NCI-H2081 (cell line): ENCODE results near the gene TMEM184B.

Experiments used
- DNase-seq, 2 experiments: peaks; one replicate each; lab custom pipeline; 2025; lab: John Stamatoyannopoulos, UW

Gene TMEM184B

DNA sequence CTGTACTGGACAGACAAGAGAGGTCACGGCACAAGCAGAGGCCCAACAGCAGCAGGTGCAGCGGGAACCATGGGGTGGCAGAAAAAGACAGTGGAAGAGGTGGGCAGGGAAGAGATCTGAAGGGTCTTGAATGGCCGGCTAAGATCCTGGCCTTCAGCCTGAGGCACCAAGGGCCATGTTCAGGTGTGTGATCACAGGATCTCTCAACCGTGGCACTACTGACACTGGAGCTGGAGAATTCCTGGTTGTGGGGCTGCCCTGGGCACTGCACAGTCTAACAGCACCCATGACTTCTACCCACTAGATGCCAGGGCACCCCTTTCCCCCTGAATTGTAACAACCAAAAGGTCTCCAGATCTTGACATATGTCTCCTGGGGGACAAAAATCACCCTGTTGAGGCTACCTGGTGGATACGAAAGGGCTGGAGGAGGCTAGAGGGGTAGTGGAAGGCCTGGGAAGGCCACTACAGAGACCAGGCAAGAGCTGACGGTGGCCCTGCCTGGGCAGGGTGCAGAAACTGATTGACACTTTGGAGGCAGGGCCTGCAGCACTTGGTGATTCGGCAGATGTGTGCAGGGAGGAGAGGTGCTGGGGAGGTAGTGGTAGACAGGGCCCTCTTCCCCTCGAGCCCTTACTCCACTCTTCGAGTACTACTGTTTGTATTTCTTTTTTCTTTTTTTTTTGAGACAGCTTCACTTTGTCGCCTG is 36.1 kb upstream of the TMEM184B start:
- no peak for DNase-seq

DNA sequence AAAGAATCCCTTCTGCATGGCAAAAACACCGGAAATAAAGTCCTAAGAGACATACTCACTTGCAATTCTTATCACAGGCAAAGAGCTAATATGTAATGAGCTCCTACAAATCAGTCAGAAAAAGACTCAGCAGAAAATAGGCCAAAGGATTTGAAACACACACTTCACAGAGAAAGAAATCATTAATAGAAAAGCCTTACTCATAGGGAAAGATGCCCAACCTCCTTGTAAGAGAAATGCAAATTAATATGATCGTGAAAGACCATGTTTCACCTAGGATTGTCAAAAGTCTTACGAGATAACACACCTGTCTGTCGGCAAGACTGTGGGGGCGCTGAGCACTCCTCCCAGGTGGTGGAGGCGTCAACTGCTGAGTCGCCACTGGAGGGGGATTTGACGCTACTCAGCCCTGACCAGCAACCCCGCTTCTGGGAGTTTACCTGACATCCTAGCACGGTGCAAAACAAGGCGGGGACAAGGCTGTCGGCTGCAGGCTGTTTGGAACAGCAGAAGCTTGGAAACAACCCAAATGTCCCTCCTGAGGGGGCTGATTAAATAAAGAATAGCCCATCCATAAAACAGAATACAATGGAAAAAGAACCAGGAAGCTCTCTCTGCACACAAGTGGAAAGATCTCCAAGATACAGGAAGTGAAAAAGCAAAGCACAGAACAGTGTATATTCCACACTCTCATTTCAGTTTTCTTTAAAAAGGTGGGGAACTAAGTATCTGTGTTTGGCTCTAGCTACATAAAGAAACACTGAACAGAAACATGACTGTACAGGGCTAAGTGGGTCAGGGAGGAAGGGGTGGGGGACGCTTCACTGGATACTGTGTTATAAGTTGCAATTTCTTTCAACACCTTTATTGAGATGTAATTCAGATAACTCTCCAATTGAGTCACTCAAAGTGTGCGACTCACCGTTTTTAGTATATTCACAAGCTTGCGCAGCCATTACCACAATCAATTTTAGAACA is 33.0 kb upstream of the TMEM184B start:
- peak; percentile 64 to 81 for DNase-seq

DNA sequence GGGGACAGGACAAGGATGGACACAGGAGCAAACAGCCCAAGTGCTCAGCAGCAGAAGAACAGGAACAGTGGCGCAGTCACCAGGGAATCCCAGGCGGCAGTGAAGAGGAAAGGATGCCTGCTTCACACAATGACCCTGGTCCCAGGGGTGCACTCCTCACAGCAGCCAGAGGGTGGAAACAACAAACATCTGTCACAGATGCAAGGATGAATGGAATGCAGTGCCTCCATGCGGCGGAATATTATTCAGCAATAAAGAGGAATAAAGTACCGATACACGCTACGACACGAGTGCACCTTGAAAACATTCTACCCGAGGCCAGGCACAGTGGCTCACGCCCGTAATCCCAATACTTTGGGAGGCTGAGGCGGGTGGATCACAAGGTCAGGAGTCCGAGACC is 31.7 kb upstream of the TMEM184B start:
- DNase-seq: no peak

DNA sequence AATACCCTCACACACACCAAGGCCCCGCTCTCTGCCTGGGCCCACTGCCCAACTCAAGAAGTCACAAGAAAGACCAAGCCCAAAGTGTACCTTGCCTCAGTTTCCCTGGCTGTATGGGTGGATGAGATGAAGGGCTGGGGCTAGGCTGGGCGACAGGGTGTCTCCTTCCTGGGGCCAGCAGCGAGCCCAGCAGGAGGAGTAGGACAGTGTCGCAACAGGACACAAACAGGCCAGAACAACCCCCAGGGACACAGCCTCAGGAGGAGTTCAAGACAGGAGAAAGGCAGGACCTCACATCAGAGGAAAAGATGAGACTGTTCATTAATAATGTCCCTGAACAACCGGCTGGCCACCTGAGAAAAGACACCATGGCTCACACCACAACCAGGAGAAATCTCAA is 31.2 kb upstream of the TMEM184B start:
- no peak for DNase-seq

DNA sequence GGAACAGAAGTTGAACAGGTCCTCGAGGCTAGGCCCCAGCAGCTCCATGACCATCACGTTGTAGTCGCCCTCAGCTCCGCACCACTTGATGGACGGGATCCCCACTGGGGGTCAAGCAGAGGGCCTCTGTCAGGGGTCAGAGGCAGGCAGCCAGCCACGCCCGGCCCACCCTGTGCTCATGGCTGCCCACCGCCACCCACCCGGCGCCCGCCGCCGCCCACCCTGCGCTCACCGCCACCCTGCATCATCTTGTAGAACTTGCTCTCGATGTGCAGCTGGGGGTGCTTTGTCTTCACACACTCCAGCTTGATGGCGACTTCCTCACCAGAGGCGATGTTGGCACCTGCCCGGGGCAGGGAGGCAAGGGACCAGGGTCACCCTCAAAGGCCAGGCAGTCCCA is 30.1 kb upstream of the TMEM184B start:
- no peak for DNase-seq

DNA sequence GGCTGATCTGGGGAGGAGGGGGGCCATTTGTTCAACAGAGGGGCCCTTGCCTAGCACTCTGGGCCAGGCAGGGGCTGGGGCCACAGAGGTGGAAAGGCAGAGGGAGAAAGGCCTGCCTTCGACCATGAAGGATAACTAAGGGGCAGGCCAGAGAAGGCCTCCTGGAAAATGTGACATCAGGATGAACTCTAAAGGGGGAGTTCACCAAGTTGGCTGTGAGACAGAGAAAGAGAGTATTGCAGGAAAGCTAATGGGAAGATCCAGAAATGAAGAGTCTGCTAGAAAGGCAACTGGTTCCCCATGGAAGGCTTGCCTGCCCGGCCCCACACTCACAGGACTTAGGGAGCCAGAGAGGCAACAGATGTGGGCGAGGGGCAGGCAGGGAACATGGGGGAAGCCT is 28.1 kb upstream of the TMEM184B start:
- no peak for DNase-seq

DNA sequence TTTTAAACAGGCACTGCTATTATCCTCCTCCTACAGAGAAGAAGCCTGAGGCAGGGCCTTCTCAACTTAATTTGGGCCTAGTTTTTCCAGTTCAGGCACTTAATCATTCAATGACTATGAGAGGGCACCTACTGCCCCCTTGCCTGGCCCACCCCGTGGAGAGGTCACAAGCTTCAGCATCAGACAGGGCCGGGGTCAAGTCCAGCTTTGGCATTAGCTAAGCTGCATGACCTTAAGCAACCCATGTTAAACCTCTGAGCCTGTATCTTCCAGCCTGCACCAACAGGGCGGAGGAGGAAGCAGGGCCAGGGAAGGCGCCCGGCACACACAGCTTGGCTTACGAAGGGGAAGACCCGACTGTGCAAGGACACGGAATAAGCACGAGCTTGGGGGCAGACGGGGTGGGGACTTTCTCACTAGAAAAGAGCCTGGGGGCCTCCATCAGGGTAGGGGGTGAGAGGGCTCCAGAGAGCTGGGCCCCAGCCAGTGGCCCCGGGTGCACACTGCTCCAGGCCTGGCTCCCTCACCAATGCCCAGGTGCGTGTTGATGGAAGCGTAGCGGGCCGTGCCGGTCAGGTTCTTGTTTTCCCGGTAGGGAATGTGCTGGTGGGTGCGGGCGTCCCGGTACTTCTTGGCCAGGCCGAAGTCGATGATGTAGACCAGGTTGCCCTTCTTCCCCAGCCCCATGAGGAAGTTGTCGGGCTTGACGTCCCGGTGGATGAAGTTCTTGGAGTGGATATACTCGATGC is 27.6 kb upstream of the TMEM184B start:
- no peak for DNase-seq

DNA sequence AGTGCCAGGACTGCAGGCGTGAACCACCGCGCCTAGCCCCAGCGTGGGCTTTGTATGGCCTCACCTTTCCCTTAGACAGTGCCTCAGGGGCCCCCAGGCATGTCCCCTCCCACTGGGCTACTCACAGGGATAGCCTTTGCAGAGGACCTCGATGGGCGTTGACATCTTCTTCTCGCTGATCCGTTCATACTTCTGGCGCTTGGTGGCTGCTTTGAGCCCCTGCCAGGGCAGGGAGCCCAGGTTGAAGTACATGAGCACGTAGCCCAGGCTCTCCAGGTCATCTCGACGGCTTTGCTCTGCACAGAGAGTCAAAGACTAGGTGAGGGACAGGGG is 26.9 kb upstream of the TMEM184B start:
- DNase-seq: no peak

DNA sequence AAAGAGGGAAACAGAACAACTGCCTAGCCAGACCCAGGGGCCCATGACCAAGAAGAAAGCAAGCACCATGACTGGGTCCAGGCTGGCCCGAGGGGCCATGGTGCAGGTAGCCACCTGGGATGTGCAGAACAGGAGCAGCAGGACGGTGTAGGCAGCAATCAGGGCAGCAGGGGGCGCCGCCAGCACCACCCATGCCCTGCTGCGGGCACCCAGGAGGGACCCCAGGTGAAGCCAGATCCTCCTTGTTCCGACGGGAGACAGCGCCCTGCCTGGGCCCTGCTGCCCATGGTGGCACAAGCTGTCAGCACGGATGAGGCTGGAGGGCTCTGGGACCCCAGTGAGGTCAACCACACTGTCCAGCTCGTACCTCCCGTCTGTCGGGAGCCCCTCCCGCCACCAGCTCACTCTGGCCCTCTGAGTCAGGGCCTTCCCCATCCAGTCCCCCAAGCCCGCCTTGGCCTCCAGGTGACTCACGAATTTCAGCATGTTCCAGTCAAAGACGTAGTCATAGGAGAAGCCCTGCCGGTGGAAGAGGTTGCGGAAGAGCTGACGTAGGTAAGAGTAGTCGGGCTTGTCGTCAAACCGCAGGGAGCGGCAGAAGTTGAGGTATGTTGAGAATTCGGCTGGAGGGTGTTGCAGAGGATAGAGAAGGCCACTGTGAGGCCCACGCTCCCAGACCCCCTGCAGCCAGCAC is 25.6 kb upstream of the TMEM184B start:
- DNase-seq: no peak

DNA sequence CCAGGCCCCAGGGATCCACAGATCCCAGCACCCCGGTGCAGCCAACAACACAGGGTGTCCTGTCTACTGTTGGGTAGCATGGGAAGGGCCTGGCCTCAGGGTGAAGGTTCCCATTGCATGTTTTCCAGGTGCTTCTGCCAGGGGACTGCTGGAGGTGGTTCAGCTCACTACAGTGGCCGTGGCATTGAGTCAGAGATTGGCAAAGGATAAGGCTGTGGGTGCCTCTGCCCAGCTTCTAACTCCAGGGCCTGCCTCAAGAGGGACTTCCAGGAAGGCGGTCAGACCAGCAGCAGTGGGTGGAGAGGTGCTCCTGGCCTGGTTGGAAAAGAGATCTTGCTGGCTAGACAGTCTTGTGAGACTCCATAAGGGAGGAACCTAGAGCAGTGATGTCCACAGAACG is 23.6 kb upstream of the TMEM184B start:
- DNase-seq: no peak

DNA sequence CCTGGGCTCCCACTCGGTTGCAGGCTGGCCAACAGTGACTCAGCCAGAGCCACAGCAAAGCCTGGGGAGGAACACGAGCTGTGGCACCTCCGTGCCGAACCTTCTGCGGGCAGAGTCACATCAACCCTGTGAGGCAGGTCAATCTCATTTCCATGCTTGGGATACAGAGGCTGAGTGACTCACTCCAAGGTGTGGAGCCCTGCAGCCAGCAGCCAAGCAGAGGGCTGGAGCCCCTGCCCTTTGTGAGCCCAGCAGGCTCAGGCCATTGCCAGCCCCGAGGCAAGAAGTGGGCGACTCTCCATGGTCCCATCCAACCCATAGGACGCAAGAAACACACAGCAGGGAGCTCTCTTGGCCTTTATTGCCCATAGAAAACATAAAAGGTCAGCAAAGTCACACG is 23.1 kb upstream of the TMEM184B start:
- DNase-seq: no peak

DNA sequence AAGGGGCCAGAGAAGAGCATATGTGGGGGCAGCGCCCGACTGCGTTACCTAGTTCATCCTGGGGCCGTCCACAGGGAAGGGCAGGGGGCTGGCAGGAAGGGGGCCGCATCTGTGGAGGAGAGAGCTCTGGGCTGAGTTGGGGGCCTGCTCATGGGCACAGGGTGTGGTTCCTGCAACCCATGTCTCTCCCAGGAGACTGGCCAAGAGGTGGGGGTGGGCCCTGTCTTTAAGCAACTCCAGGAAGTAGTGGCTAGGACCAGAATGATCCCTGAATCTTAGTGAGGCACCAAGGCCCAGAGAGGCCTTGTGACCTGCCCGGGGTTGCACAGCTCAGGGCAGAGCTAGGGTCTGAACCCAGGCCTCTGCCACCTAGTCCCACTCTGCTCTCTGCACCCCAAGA is 22.5 kb upstream of the TMEM184B start:
- no peak for DNase-seq

DNA sequence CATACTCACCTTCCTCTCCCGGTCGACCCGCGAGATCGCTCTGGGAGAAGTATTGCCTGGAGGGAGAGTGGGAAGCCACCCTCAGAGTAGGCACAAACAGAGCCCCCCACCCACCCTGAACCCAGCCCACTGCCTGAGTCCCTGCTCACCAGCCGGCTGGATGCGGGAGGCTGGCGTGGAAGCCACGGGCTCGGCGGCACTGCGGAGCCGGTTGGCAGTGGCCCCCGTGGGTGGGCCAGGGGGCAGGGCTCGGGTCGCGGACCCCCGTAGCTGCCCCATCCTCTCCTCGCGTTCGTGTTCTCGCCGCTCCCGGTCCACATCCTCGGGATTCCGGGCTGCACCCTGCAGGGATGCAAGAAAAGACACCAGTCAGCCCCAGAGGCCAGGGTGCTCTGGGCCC is 21.4 kb upstream of the TMEM184B start:
- DNase-seq: no peak

DNA sequence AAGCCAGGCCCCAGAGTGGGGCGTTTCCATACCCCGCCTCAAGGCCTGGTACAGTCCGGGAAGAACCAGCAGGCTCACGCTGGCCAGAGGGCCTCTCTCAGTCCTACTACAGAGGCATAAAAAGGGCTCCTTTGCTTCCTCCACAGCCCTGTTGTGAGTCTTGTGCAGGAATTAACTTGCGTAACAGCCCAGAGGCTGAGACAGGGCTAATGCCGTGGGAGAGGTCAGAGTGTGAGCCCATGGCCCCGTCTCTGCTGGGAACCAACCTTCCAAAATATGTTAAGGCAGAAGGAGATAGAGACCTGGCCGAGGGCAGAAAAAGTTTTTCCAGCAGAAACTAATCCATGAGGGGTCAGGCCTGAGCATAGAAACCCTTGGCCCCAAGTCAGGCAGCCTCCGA is 19.9 kb upstream of the TMEM184B start:
- no peak for DNase-seq

DNA sequence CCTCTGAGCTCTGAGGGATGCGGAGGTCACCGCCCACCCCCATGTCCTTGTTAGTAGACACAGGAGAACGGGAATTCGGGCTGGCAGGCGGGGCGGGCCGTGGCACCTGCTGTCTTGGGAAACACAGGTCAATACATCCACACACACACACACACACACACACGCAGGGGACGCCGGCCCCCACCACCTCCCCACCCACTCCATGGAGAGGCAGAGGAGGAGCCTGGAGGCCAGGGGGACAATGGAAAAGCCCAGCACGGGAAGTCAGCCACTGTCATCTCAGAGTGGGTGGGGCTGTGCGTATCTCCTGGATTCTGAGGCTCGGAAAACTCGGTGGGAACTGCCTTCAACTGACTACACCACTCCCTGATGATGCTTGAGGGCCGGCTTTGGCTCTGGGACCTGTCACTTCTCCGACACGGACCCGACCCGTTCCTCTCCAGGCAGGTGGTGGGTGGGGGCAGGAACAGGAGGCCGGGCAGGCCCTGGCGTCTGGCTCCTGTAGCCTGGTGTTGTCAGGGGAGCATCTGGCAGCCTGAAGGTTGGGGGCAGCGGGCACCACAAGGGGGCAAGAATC is 18.5 kb upstream of the TMEM184B start:
- peak in 1 of 2 experiments; percentile 3 for DNase-seq

DNA sequence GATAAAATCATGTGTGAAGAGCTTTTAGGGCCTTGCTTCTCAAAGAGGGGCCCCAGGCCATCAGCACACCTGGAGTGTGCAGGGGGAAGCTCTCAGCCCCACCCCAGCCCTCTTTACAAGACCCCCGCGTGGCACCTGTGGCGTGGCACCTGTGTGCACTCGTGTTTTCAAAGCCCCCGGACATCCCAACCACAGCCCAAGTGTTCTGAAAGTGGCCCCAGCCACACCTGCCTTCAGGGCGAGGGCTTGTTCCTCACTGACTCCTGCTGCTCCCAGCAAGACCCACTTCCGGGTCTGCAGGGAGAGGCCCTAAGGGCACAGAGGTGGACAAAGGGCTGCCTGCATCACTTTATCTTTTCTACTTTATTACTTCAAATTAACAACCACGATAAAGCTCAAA is 17.5 kb upstream of the TMEM184B start:
- DNase-seq: no peak

DNA sequence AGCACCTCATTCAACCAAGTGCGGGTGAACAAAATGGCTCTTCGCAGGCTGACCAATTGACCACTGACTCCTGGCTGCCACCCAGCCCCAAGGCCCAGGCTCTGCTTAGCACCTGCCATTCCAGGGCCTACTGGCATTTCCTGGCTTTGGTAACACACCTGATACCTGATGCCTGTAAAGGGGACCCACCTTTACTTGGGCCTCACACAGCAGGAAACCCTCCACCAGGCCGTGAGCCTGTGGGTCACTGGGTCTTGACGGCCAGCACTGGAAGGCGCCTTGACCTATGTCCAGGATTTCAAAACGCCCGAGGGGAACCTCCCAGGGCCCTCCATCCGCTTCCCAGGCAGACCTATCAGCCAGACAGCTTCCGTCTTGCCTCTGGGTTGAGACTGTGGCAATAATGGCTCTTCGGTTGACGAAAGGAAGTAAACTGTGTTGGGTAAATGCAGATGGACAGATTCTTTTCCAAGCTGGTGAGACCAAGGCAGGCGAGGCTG is 16.8 kb upstream of the TMEM184B start:
- no peak for DNase-seq

DNA sequence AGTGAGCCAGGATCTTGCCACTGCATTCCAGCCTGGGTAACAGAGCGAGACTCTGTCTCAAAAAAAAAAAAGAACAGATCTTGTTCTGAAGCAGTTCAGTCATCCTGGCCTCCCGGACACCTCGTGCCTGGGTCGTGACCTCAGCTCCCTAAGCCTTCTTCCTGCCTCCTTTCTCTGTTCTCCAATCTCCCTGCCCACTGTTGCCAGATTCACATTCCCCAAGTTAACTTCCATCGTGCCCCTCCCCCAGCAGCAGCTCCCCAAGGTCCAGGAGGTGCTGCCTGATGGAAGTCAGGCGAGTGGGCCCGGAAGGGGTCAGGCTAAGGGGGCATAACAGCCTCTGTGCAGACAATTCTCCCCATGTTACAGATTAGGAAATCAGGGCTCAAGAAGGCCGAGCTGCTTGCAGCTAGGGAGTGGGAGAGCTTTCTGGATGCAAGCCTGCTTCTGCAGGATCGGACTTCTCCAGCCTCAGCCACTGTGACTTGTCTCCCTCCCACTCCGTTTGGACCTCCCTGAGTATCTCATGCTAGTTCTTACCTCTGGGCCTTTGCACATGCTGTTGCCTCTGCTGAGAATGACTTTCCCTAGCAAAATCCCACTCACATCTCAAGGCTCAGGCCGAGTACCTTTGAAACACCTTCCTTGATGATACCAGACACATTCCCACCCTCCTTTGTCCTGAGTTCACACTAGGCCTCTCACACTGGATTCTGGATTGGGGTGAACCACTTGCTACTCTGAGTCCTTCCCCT is 14.3 kb upstream of the TMEM184B start:
- no peak for DNase-seq

DNA sequence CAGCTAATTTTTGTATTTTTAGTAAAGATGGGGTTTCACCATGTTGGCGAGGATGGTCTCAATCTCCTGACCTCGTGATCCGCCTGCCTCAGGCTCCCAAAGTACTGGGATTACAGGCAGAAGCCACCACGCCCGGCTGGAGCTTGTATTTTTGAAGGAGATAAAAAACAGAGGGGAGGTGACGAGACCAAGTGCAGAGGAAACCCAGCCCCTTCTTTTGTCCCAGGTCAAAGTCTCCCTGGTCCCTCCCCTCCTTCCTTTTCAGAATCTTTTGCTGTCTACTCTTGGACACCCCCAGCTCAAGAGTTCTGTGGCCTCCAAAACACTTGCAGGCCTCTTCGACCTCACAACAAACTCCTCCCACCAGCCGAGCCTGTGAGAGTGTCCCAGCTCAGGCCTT is 12.2 kb upstream of the TMEM184B start:
- no peak for DNase-seq

DNA sequence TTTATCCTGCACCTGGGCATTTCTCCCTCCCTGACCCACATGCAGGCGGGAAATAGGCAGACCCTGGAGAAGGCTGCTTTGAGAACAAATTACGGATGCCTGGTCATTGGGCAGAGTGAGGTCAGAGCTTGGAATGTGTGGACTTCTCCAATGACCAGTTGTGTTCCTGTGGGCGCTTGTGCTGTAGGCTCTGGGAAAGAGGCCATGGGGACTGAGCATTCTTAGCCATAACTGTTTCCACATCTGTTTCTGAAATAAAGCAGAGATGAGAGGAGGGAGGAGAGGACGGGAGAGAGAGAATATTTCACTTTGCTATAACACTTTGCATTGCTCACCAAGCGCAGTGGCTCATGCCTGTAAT is 11.2 kb upstream of the TMEM184B start:
- no peak for DNase-seq

DNA sequence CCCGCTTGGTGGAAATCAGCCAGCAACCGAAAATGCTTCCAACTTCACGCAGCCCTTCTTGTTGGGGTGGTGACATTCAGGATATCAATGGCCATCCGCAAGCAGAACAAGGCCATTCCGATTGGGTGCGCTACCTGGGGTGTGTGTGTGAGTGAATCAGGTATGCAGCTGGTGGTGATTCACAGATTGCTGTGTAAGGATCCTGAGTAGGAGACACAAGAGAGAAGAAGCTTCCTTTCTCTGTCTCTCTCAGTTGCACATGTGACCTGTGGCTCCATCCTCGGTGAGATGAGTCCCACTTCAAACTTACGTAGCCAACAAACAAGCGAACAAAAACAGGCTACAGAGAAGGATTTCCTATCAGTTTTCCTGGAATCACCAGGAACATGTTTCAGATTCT is 9.6 kb upstream of the TMEM184B start:
- no peak for DNase-seq
